ENCODE data around the gene SYCE3. TPM values are rescaled to one million over a fixed set of nuclear protein-coding genes. Genes with fewer than 3 reads are reported as not detected.

Gene SYCE3
- total and polyA plus RNA-seq, 9 of the 15 experiments (the other 6 are each of a cell fraction or from before 2014, with no cell fraction given): 0.56 TPM; not detected in 8

- TF ChIP-seq SMARCB1 (IDR thresholded peaks at IDR 0.05; ENCODE audit: insufficient read length, low read depth) (no peak), SPI1 (IDR thresholded peaks at IDR 0.05; ENCODE audit: borderline replicate concordance, low read depth, low read length) (no peak), ZNF165 (CRISPR knock-in tag; IDR thresholded peaks at IDR 0.05; ENCODE audit: borderline replicate concordance) (no peak), ZSCAN32 (CRISPR knock-in tag; IDR thresholded peaks at IDR 0.05) (no peak), ZNF324 (CRISPR knock-in tag; IDR thresholded peaks at IDR 0.05) (no peak), LEF1 (IDR thresholded peaks at IDR 0.05) (no peak), FOXJ2 (tag; IDR thresholded peaks at IDR 0.05) (no peak), ZNF354B (CRISPR knock-in tag; IDR thresholded peaks at IDR 0.05) (no peak), SMAD1 (IDR thresholded peaks at IDR 0.05; ENCODE audit: low read depth, low read length, partially characterized antibody) (no peak), GATA2 (CRISPR knock-in tag; IDR thresholded peaks at IDR 0.05) (no peak), EZH2 (IDR thresholded peaks at IDR 0.05; ENCODE audit: borderline replicate concordance, low read depth, low read length) (no peak), MXI1 (IDR thresholded peaks at IDR 0.05; ENCODE audit: low read depth, low read length) (no peak), BRF1 (IDR thresholded peaks at IDR 0.05; ENCODE audit: borderline replicate concordance, extremely low read depth, insufficient read length) (no peak), CHD2 (IDR thresholded peaks at IDR 0.05; ENCODE audit: low read depth, low read length) (no peak), TRIM25 (IDR thresholded peaks at IDR 0.05; ENCODE audit: borderline replicate concordance) (no peak), HNRNPL (IDR thresholded peaks at IDR 0.05; ENCODE audit: low read depth, low read length) (no peak), YBX1 (IDR thresholded peaks at IDR 0.05) (no peak)
- TF ChIP-seq, protein P1, sequence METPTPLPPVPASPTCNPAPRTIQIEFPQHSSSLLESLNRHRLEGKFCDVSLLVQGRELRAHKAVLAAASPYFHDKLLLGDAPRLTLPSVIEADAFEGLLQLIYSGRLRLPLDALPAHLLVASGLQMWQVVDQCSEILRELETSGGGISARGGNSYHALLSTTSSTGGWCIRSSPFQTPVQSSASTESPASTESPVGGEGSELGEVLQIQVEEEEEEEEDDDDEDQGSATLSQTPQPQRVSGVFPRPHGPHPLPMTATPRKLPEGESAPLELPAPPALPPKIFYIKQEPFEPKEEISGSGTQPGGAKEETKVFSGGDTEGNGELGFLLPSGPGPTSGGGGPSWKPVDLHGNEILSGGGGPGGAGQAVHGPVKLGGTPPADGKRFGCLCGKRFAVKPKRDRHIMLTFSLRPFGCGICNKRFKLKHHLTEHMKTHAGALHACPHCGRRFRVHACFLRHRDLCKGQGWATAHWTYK (CRISPR knock-in tag; IDR thresholded peaks at IDR 0.05): no peak
- TF ChIP-seq, protein P2, sequence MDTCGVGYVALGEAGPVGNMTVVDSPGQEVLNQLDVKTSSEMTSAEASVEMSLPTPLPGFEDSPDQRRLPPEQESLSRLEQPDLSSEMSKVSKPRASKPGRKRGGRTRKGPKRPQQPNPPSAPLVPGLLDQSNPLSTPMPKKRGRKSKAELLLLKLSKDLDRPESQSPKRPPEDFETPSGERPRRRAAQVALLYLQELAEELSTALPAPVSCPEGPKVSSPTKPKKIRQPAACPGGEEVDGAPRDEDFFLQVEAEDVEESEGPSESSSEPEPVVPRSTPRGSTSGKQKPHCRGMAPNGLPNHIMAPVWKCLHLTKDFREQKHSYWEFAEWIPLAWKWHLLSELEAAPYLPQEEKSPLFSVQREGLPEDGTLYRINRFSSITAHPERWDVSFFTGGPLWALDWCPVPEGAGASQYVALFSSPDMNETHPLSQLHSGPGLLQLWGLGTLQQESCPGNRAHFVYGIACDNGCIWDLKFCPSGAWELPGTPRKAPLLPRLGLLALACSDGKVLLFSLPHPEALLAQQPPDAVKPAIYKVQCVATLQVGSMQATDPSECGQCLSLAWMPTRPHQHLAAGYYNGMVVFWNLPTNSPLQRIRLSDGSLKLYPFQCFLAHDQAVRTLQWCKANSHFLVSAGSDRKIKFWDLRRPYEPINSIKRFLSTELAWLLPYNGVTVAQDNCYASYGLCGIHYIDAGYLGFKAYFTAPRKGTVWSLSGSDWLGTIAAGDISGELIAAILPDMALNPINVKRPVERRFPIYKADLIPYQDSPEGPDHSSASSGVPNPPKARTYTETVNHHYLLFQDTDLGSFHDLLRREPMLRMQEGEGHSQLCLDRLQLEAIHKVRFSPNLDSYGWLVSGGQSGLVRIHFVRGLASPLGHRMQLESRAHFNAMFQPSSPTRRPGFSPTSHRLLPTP (IDR thresholded peaks at IDR 0.05; ENCODE audit: borderline replicate concordance, extremely low read depth, insufficient read length): no peak
- no peaks in the 10 kb centered on the region for H4K20me1 ChIP-seq (replicated peaks; ENCODE audit: control insufficient read depth, insufficient read depth, low read length)
- no peak overlapping the region for H3K4me2 ChIP-seq (ENCODE audit: insufficient read depth, low read length)
- FAIRE-seq: peak; percentile 23
- intact Hi-C loops (cut with micrococcal nuclease) (no loop called here), in situ Hi-C loops (cut with MboI) (no loop called here)
- H3K9me3 ChIP-seq (replicated peaks; ENCODE audit: control insufficient read depth, insufficient read depth, low read depth, low read length): no peaks in the 10 kb centered on the region
- no peaks in the 10 kb centered on the region for H3K27me3 ChIP-seq (ENCODE audit: control insufficient read depth in 2 of 2, insufficient read depth in 2 of 2, low read length in 2 of 2)
- WGBS (ENCODE audit: insufficient coverage, low coverage, missing lambda C conversion rate): 85% methylated on average over 11 of the region's 19 CpGs
- ATAC-seq: no peak
- no peaks in the 10 kb centered on the region for H3K9me1 ChIP-seq (ENCODE audit: control insufficient read depth, insufficient read depth, low read length)
- H3K79me2 ChIP-seq (ENCODE audit: control insufficient read depth, insufficient read depth, low read length): no peaks in the 10 kb centered on the region
- H3K36me3 ChIP-seq (ENCODE audit: control insufficient read depth, insufficient read depth, low read length): no peaks in the 10 kb centered on the region
- no peak for DNase-seq (ENCODE audit: extremely low read depth in 1 of 4, low spot score in 3 of 4)
- no peak overlapping the region for H2AFZ ChIP-seq (ENCODE audit: low read depth, low read length)
- H3K4me1 ChIP-seq (replicated peaks in 1 of 2; ENCODE audit: control insufficient read depth in 2 of 2, insufficient read depth in 2 of 2, low read length in 2 of 2): peaks cover 15 to 34% of the 10 kb centered on the region in 2 experiments
- POLR2A ChIA-PET: interaction anchor here (0.6 kb wide), 1 partner anchor 17 kb away, joined by 5 read pairs; no protein-coding TSS in a partner anchor
- no peak overlapping the region for H3K9ac ChIP-seq (ENCODE audit: insufficient read depth in 1 of 2, low read depth in 2 of 2, low read length in 2 of 2)
- CTCF ChIA-PET (ENCODE audit: low intra/inter-chr PET ratio): no interaction called here
- no peak overlapping the region for H3K27ac ChIP-seq (ENCODE audit: extremely low read depth, low read depth, low read length)
- BruUV-seq (replicated peaks): no TSS peak
- H3K4me3 ChIP-seq: no peak overlapping the region
Observed at GRCh38 chr22:50542416-50542927, 20.2 kb downstream of the SYCE3 start.

Measured in K562 (cell line).